Keratinocyte (primary cell): ENCODE data around the gene GLRX3. TPM values are rescaled to one million over a fixed set of nuclear protein-coding genes. Genes with fewer than 3 reads are reported as not detected.

Source experiments
- DNase-seq: peaks from one replicate; pipeline ENCODE4 v3.0.0-alpha.2; 2011; ENCODE audit warnings: low read depth, missing footprints, low spot score
- FAIRE-seq: peaks from 2 replicates; lab custom pipeline; 2011; peaks lifted over from hg19 to GRCh38; lab: Jason Lieb, UNC
- H2AFZ ChIP-seq: 2 replicates; pipeline ENCODE4 v1.6.0; 2012; ENCODE audit warnings: low read length, control low read depth, inconsistent platforms; ENCODE audit not compliant: control insufficient read depth
- H3K27ac ChIP-seq: 2 replicates; pipeline ENCODE4 v1.5.1; 2011; ENCODE audit warnings: low read length; ENCODE audit not compliant: control insufficient read depth, insufficient read depth
- H3K27me3 ChIP-seq: 3 replicates; pipeline ENCODE4 v1.6.0; 2011; ENCODE audit warnings: low read length; ENCODE audit not compliant: control insufficient read depth, insufficient read depth; ENCODE audit errors: extremely low read depth
- H3K36me3 ChIP-seq, 2 experiments: 2 replicates in 1 of 2; 3 replicates in 1 of 2; pipeline ENCODE4 v1.5.1; 2011; ENCODE audit warnings: low read length in 2 of 2, mild to moderate bottlenecking in 1 of 2; ENCODE audit not compliant: control insufficient read depth in 2 of 2, insufficient read depth in 2 of 2; ENCODE audit errors: extremely low read depth in 1 of 2
- H3K4me1 ChIP-seq: 3 replicates; pipeline ENCODE4 v1.5.1; 2011; ENCODE audit warnings: low read length; ENCODE audit not compliant: control insufficient read depth, insufficient read depth; ENCODE audit errors: extremely low read depth
- H3K4me2 ChIP-seq: 3 replicates; pipeline ENCODE4 v1.6.0; 2011; ENCODE audit warnings: low read depth, low read length; ENCODE audit not compliant: control insufficient read depth, insufficient read depth; ENCODE audit errors: extremely low read depth
- H3K4me3 ChIP-seq, 3 experiments: fragments of 200-600 bp in 1 of 3; sonication (generic) in 1 of 3; 2 replicates in 2 of 3; 3 replicates in 1 of 3; pipeline ENCODE4 v1.5.1; 2011 to 2016; ENCODE audit warnings: low read length in 3 of 3, mild to moderate bottlenecking in 3 of 3, control low read depth in 2 of 3, inconsistent platforms in 1 of 3, low read depth in 1 of 3, mixed read lengths in 1 of 3, mixed run types in 1 of 3, moderate library complexity in 1 of 3; ENCODE audit not compliant: control insufficient read depth in 2 of 3, insufficient read depth in 2 of 3; ENCODE audit errors: extremely low read depth in 1 of 3
- H3K79me2 ChIP-seq: 2 replicates; pipeline ENCODE4 v1.6.0; 2012; ENCODE audit warnings: low read length; ENCODE audit not compliant: control insufficient read depth, insufficient read depth
- H3K9ac ChIP-seq: 3 replicates; pipeline ENCODE4 v1.6.0; 2011; ENCODE audit warnings: low read length; ENCODE audit not compliant: control insufficient read depth, insufficient read depth; ENCODE audit errors: extremely low read depth
- H3K9me1 ChIP-seq: 3 replicates; pipeline ENCODE4 v1.6.0; 2011; ENCODE audit warnings: low read length; ENCODE audit not compliant: control insufficient read depth, insufficient read depth; ENCODE audit errors: extremely low read depth
- H3K9me3 ChIP-seq: 2 replicates; pipeline ENCODE4 v1.5.1; 2012; ENCODE audit warnings: low read depth, low read length; ENCODE audit not compliant: control insufficient read depth
- H4K20me1 ChIP-seq: 3 replicates; pipeline ENCODE4 v1.6.0; 2011; ENCODE audit warnings: low read length; ENCODE audit not compliant: control insufficient read depth, insufficient read depth; ENCODE audit errors: extremely low read depth
- CTCF ChIP-seq, 3 experiments: IDR thresholded peaks in 1 of 3; conservative IDR thresholded peaks in 1 of 3; optimal IDR thresholded peaks in 1 of 3; 2 replicates in 2 of 3; 3 replicates in 1 of 3; pipeline versions ENCODE3 to v1.5.1; 2011; ENCODE audit warnings: low read length in 3 of 3, mild to moderate bottlenecking in 3 of 3, moderate library complexity in 2 of 3, control low read depth in 1 of 3, inconsistent platforms in 1 of 3; ENCODE audit not compliant: insufficient read depth in 2 of 3; ENCODE audit errors: extremely low read depth in 1 of 3
- EZH2 ChIP-seq: IDR thresholded peaks from one replicate; pipeline ENCODE4 v1.6.1; 2012; ENCODE audit warnings: inconsistent platforms, mild to moderate bottlenecking, low read length, moderate library complexity
- dilution Hi-C: fragments of 300-500 bp; cut with MboI; formaldehyde crosslinking; loops from one replicate; pipeline ENCODE4 v1.7.0; 2020; ENCODE audit warnings: low sequenced_read_pairs; ENCODE audit not compliant: extremely low pct_ligation_motif_present
- polyA plus RNA-seq, 5 experiments: library from polyadenylated mRNA; depleted of rRNA in 3 of 5; stranded (reverse) in 3 of 5; stranded (forward) in 1 of 5; unstranded in 1 of 5; fragments of >200 nt; gene quantifications; 1 replicate in 1 of 5; 2 replicates in 3 of 5; 3 replicates in 1 of 5; pipeline versions ENCODE4 v1.2.1 to v1.2.3, GENCODE V29; 2011 to 2012; ENCODE audit warnings: missing spikeins in 2 of 5, low read depth in 1 of 5, low replicate concordance in 1 of 5

The GLRX3 gene
- polyA plus RNA-seq, 1 donor (not counting 4 experiments of a cell fraction or from before 2014, with no cell fraction given): 215 TPM

GRCh38 chr10:130167193-130167592, 31.0 kb downstream of the GLRX3 start:
- DNase-seq: no peak

GRCh38 chr10:130167707-130168106, 31.5 kb downstream of the GLRX3 start:
- H3K4me2 ChIP-seq: no peak overlapping the region
- peaks cover 5% of the 10 kb centered on the region for H4K20me1 ChIP-seq
- TF ChIP-seq CTCF (optimal IDR thresholded peaks at IDR 0.05 in 1 of 3, IDR thresholded peaks at IDR 0.05 in 1 of 3, conservative IDR thresholded peaks at IDR 0.05 in 1 of 3; ENCODE audit: extremely low read depth in 1 of 3, insufficient read depth in 2 of 3, low read length in 3 of 3) (no peak), EZH2 (no peak)
- no peak for DNase-seq
- no peak overlapping the region for H3K4me3 ChIP-seq
- dilution Hi-C loops: no loop called here
- no peaks in the 10 kb centered on the region for H3K27me3 ChIP-seq
- no peak overlapping the region for H3K9ac ChIP-seq
- no peak for FAIRE-seq
- peaks cover 21% of the 10 kb centered on the region for H3K79me2 ChIP-seq
- no peaks in the 10 kb centered on the region for H3K4me1 ChIP-seq
- H2AFZ ChIP-seq: no peak overlapping the region
- no peaks in the 10 kb centered on the region for H3K9me1 ChIP-seq
- no peaks in the 10 kb centered on the region for H3K9me3 ChIP-seq
- H3K36me3 ChIP-seq: peaks cover 16 to 23% of the 10 kb centered on the region in 2 experiments
- H3K27ac ChIP-seq: no peak overlapping the region

More at GRCh38 chr10:130167193-130167592, 31.0 kb downstream of the GLRX3 start:
- dilution Hi-C loops: no loop called here
- Histone ChIP-seq H3K9me3 (no peaks in the 10 kb centered on the region), H3K27me3 (no peaks in the 10 kb centered on the region), H3K27ac (no peak overlapping the region), H2AFZ (no peak overlapping the region), H4K20me1 (peaks cover 5% of the 10 kb centered on the region), H3K36me3 (peaks cover 19 to 23% of the 10 kb centered on the region in 2 experiments), H3K4me2 (no peak overlapping the region), H3K9me1 (no peaks in the 10 kb centered on the region), H3K4me1 (no peaks in the 10 kb centered on the region), H3K9ac (no peak overlapping the region), H3K79me2 (peaks cover 26% of the 10 kb centered on the region), H3K4me3 (no peak overlapping the region)
- FAIRE-seq: no peak
- no peak for TF ChIP-seq EZH2
- no peak for TF ChIP-seq CTCF (optimal IDR thresholded peaks at IDR 0.05 in 1 of 3, IDR thresholded peaks at IDR 0.05 in 1 of 3, conservative IDR thresholded peaks at IDR 0.05 in 1 of 3; ENCODE audit: extremely low read depth in 1 of 3, insufficient read depth in 2 of 3, low read length in 3 of 3)
